Kidney tubule cell (primary cell): Measurements from ENCODE around the gene SLC8A2.

ENCODE experiments used
- DNase-seq: peaks from one replicate; pipeline ENCODE4 v3.0.0-alpha.2; 2018; ENCODE audit warnings: low spot score

The SLC8A2 gene

GRCh38 chr19:47430041-47430802, 41.5 kb downstream of the SLC8A2 start:
- peak; percentile 60 for DNase-seq

GRCh38 chr19:47429140-47429793, 42.4 kb downstream of the SLC8A2 start:
- no peak for DNase-seq

- DNase-seq = peak; percentile 94
Measured at GRCh38 chr19:47428177-47428894, 43.4 kb downstream of the SLC8A2 start.

- DNase-seq = peak; percentile 61
Measured at GRCh38 chr19:47427241-47428176, 44.2 kb downstream of the SLC8A2 start.

- no peak for DNase-seq
Measured at GRCh38 chr19:47423203-47423882, 48.4 kb downstream of the SLC8A2 start.

- no peak for DNase-seq
Measured at GRCh38 chr19:47422417-47423163, 49.1 kb downstream of the SLC8A2 start.

GRCh38 chr19:47421844-47422395, 49.8 kb downstream of the SLC8A2 start:
- no peak for DNase-seq

GRCh38 chr19:47421244-47421786, 50.4 kb downstream of the SLC8A2 start:
- DNase-seq = no peak

- DNase-seq = no peak
Measured at GRCh38 chr19:47419789-47420188, 51.9 kb downstream of the SLC8A2 start.

GRCh38 chr19:47419030-47419783, 52.5 kb downstream of the SLC8A2 start, which contains the start of gene MEIS3:
Gene MEIS3 (minus strand): TSS chr19:47419527. CDS start chr19:47419081, 446 bp downstream.
- DNase-seq = no peak

- DNase-seq = no peak
Measured at GRCh38 chr19:47418692-47419029, 53.0 kb downstream of the SLC8A2 start.

- no peak for DNase-seq
Measured at GRCh38 chr19:47417746-47418691, 53.7 kb downstream of the SLC8A2 start.

- no peak for DNase-seq
Measured at GRCh38 chr19:47417107-47417745, 54.5 kb downstream of the SLC8A2 start.

- no peak for DNase-seq
Measured at GRCh38 chr19:47416643-47416985, 55.1 kb downstream of the SLC8A2 start.

- DNase-seq = no peak
Measured at GRCh38 chr19:47415953-47416642, 55.6 kb downstream of the SLC8A2 start.

GRCh38 chr19:47414469-47414868, 57.2 kb downstream of the SLC8A2 start:
- DNase-seq = no peak

- no peak for DNase-seq
Measured at GRCh38 chr19:47413941-47414340, 57.8 kb downstream of the SLC8A2 start.
